OCI-LY7 (cell line): ENCODE results near the gene FSHR. TPM values are rescaled to one million over a fixed set of nuclear protein-coding genes. Genes with fewer than 3 reads are reported as not detected.

Experiments used
- BruUV-seq: library from RNA; stranded (reverse); fragments of 400-500 nt; replicated peaks from 2 replicates; lab custom pipeline; 2021; lab: Mats Ljungman, UMichigan
- CTCF ChIA-PET: fragments of 300-600 bp; sonication (Branson Sonifier 250); formaldehyde crosslinking; loops from one replicate; lab custom pipeline; 2022; ENCODE audit warnings: antibody characterized with exemption; ENCODE audit not compliant: unreplicated experiment; lab: Charles Lee
- POLR2A ChIA-PET: fragments of 300-600 bp; sonication (Branson Sonifier 250); formaldehyde crosslinking; loops from one replicate; lab custom pipeline; 2022; ENCODE audit warnings: antibody characterized with exemption; lab: Charles Lee
- DNase-seq: peaks from one replicate; pipeline ENCODE4 v3.0.0-alpha.2; 2015; ENCODE audit warnings: low spot score
- H2AFZ ChIP-seq: fragments of 200-600 bp; sonication (generic), shearing (Covaris generic); 2 replicates; pipeline ENCODE4 v1.6.1; 2014; ENCODE audit warnings: mild to moderate bottlenecking, antibody characterized with exemption, low read length, moderate library complexity
- H3K27ac ChIP-seq: fragments of 200-600 bp; sonication (generic); 2 replicates; pipeline ENCODE4 v1.5.1; 2014; ENCODE audit warnings: mixed run types, low read depth, mild to moderate bottlenecking, moderate library complexity, low read length, inconsistent platforms; ENCODE audit not compliant: poor library complexity, severe bottlenecking
- H3K36me3 ChIP-seq: fragments of 200-600 bp; sonication (generic); 2 replicates; pipeline ENCODE4 v1.6.1; 2014; ENCODE audit warnings: mild to moderate bottlenecking, antibody characterized with exemption, low read length, moderate library complexity, mixed read lengths; ENCODE audit not compliant: insufficient read depth
- H3K4me1 ChIP-seq: fragments of 200-600 bp; sonication (generic); 2 replicates; pipeline ENCODE4 v1.5.1; 2014; ENCODE audit warnings: mild to moderate bottlenecking, low read length; ENCODE audit not compliant: insufficient read depth, poor library complexity, severe bottlenecking
- H3K4me2 ChIP-seq: fragments of 200-600 bp; sonication (generic); 2 replicates; pipeline ENCODE4 v1.6.1; 2014; ENCODE audit warnings: mild to moderate bottlenecking, low read length
- H3K4me3 ChIP-seq: fragments of 200-600 bp; sonication (generic); 2 replicates; pipeline ENCODE4 v1.5.1; 2014; ENCODE audit warnings: mild to moderate bottlenecking, low read depth, low read length; ENCODE audit not compliant: poor library complexity, severe bottlenecking
- H3K79me2 ChIP-seq: fragments of 200-600 bp; sonication (generic); 2 replicates; pipeline ENCODE4 v1.6.1; 2016; ENCODE audit warnings: low read depth, mild to moderate bottlenecking, low read length, moderate library complexity, mixed read lengths; ENCODE audit not compliant: insufficient read depth
- H3K9me2 ChIP-seq: fragments of 200-600 bp; sonication (generic); 2 replicates; pipeline ENCODE4 v1.6.1; 2016; ENCODE audit warnings: mild to moderate bottlenecking, low read length, mixed read lengths; ENCODE audit not compliant: insufficient read depth
- H3K9me3 ChIP-seq: fragments of 200-600 bp; sonication (generic); 2 replicates; pipeline ENCODE4 v1.6.1; 2014; ENCODE audit warnings: mild to moderate bottlenecking, mixed run types, low read length, mixed read lengths
- H4K20me1 ChIP-seq: fragments of 200-600 bp; sonication (generic); 2 replicates; pipeline ENCODE4 v1.6.1; 2014; ENCODE audit warnings: mild to moderate bottlenecking, antibody characterized with exemption, low read length, moderate library complexity, mixed read lengths; ENCODE audit not compliant: insufficient read depth
- EZH2phosphoT487 ChIP-seq: fragments of 200-600 bp; sonication (generic); IDR thresholded peaks from 2 replicates; pipeline ENCODE4 v1.6.1; 2018; ENCODE audit warnings: low read depth, borderline replicate concordance, mild to moderate bottlenecking, mixed run types, antibody characterized with exemption, low read length, moderate library complexity, mixed read lengths
- intact Hi-C: fragments of 100-400 bp; cut with micrococcal nuclease; formaldehyde crosslinking; loops from one replicate; pipeline ENCODE4 v1.10.0; 2022; ENCODE audit not compliant: unreplicated experiment
- total RNA-seq, 2 experiments: library from RNA; depleted of rRNA in 1 of 2; stranded (reverse); fragments of >200 nt in 1 of 2; shearing (Covaris generic) in 1 of 2; gene quantifications; 2 replicates each; pipeline ENCODE4 v1.2.3, GENCODE V29; 2014 to 2022
- TF ChIP-seq, protein P1 (sequence below): fragments of 200-600 bp; sonication (generic); conservative IDR thresholded peaks from 2 replicates; pipeline ENCODE4 v1.5.1; 2014; ENCODE audit warnings: mild to moderate bottlenecking, antibody characterized with exemption, low read length, moderate library complexity, mixed read lengths

FSHR gene
- total RNA-seq, 2 experiments from 2014 or later: not detected

DNA sequence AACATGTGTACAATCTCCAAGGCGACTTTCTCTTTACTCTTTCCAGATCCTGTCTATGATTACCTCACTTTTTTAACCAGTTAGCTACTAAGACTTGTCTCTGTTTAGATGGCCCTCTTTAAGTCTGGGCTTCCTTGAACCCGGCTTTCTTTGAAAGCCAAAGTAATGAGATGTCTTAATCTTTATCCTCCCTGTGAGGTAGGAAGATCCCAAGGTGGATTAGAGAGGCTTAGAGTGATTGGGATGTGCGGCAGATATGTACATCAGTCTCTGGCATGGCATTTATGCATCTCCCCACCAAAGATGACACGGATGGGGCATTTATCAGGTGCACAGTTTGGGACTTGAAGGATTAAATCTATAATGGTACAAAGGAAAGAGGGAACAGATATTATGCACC lies 186.3 kb downstream of the FSHR start:
- Histone ChIP-seq H3K27ac (no peak overlapping the region), H4K20me1 (no peaks in the 10 kb centered on the region), H3K9me2 (no peaks in the 10 kb centered on the region), H3K79me2 (no peaks in the 10 kb centered on the region), H3K36me3 (no peaks in the 10 kb centered on the region), H2AFZ (no peak overlapping the region), H3K4me1 (no peaks in the 10 kb centered on the region), H3K4me2 (no peak overlapping the region), H3K9me3 (no peaks in the 10 kb centered on the region), H3K4me3 (no peak overlapping the region)
- intact Hi-C loops: no loop called here
- TF ChIP-seq, protein P1, sequence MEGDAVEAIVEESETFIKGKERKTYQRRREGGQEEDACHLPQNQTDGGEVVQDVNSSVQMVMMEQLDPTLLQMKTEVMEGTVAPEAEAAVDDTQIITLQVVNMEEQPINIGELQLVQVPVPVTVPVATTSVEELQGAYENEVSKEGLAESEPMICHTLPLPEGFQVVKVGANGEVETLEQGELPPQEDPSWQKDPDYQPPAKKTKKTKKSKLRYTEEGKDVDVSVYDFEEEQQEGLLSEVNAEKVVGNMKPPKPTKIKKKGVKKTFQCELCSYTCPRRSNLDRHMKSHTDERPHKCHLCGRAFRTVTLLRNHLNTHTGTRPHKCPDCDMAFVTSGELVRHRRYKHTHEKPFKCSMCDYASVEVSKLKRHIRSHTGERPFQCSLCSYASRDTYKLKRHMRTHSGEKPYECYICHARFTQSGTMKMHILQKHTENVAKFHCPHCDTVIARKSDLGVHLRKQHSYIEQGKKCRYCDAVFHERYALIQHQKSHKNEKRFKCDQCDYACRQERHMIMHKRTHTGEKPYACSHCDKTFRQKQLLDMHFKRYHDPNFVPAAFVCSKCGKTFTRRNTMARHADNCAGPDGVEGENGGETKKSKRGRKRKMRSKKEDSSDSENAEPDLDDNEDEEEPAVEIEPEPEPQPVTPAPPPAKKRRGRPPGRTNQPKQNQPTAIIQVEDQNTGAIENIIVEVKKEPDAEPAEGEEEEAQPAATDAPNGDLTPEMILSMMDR: no peak
- TF ChIP-seq EZH2phosphoT487: no peak
- POLR2A ChIA-PET: no interaction called here
- DNase-seq: no peak
- BruUV-seq: no TSS peak
- CTCF ChIA-PET: no interaction called here

DNA sequence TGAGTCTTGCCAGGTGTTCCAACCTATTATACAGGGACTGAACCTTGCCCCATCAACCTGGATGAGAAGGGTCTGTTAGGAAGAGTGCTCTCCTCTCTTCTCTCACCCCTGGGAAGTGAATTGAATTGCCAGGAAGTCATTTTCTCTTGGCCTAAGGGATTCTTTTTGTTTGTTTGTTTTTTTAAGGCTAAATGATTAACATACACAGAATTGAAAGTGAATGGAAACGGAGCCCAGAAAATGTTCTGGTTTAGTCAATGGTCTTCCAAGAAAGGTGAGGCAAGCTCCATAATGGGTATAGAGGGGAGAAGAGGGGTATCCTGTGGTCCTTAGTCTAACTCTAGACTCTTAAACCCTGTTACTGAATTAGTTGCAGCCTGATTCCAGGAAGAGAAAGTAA lies 189.1 kb downstream of the FSHR start:
- H3K4me1 ChIP-seq: no peaks in the 10 kb centered on the region
- H3K4me3 ChIP-seq: no peak overlapping the region
- no peaks in the 10 kb centered on the region for H3K9me3 ChIP-seq
- POLR2A ChIA-PET: no interaction called here
- H3K27ac ChIP-seq: no peak overlapping the region
- intact Hi-C loops: no loop called here
- no peaks in the 10 kb centered on the region for H3K9me2 ChIP-seq
- H4K20me1 ChIP-seq: no peaks in the 10 kb centered on the region
- H3K79me2 ChIP-seq: no peaks in the 10 kb centered on the region
- CTCF ChIA-PET: no interaction called here
- H2AFZ ChIP-seq: no peak overlapping the region
- TF ChIP-seq EZH2phosphoT487: no peak
- TF ChIP-seq, protein P1: no peak
- BruUV-seq: no TSS peak
- no peaks in the 10 kb centered on the region for H3K36me3 ChIP-seq
- no peak for DNase-seq
- no peak overlapping the region for H3K4me2 ChIP-seq

DNA sequence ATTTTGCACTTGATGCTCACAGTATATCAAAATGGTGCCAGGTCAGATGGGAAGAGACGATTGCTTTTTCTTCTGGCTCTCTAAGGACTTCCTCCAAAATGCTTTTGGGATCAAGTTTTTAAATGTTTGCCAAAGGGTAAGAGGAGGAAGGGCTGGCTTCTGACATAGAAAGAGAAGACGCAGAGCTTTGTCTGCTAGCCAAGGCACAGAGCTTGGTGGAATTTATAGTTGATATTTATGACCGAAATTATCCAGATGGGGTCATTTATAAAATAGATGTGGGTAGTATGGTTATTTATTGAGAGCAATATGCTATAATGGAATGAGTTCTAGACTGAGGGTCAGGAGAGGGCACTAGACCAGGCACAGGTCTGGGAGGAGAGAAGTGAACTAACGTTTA lies 193.3 kb downstream of the FSHR start:
- Histone ChIP-seq H3K4me1 (no peaks in the 10 kb centered on the region), H3K79me2 (no peaks in the 10 kb centered on the region), H3K27ac (no peak overlapping the region), H2AFZ (no peak overlapping the region), H3K36me3 (no peaks in the 10 kb centered on the region), H3K9me3 (no peaks in the 10 kb centered on the region), H4K20me1 (no peaks in the 10 kb centered on the region), H3K9me2 (no peaks in the 10 kb centered on the region), H3K4me3 (no peak overlapping the region), H3K4me2 (no peak overlapping the region)
- TF ChIP-seq, protein P1: no peak
- TF ChIP-seq EZH2phosphoT487: no peak
- ChIA-PET CTCF (no interaction called here), POLR2A (no interaction called here)
- DNase-seq: no peak
- BruUV-seq: no TSS peak
- intact Hi-C loops: no loop called here
